H9 (cell line): ENCODE measurements around the gene APLN. TPM values are rescaled to one million over a fixed set of nuclear protein-coding genes. Genes with fewer than 3 reads are reported as not detected.

ENCODE experiments used
- DNase-seq: peaks from one replicate; pipeline ENCODE4 v3.0.0-alpha.2; 2017
- H2AFZ ChIP-seq: one replicate; pipeline ENCODE4 v1.6.1; 2013; ENCODE audit warnings: mild to moderate bottlenecking, low read length, control low read depth, moderate library complexity
- H2AK5ac ChIP-seq: 2 replicates; pipeline ENCODE4 v1.6.1; 2013; ENCODE audit warnings: low read length, control low read depth, mixed read lengths; ENCODE audit not compliant: insufficient read length
- H2BK120ac ChIP-seq: one replicate; pipeline ENCODE4 v1.6.1; 2013; ENCODE audit warnings: low read depth, mild to moderate bottlenecking, low read length, control low read depth, inconsistent platforms; ENCODE audit not compliant: poor library complexity, severe bottlenecking
- H2BK12ac ChIP-seq: 2 replicates; pipeline ENCODE4 v1.6.1; 2013; ENCODE audit warnings: low read length, control low read depth, mixed read lengths, low read depth; ENCODE audit not compliant: insufficient read length
- H2BK15ac ChIP-seq: 2 replicates; pipeline ENCODE4 v1.6.1; 2013; ENCODE audit warnings: low read depth, low read length, control low read depth
- H2BK20ac ChIP-seq: one replicate; pipeline ENCODE4 v1.6.1; 2013; ENCODE audit warnings: low read depth, mild to moderate bottlenecking, low read length, control low read depth, inconsistent platforms; ENCODE audit not compliant: poor library complexity, severe bottlenecking
- H2BK5ac ChIP-seq: 2 replicates; pipeline ENCODE4 v1.6.1; 2013; ENCODE audit warnings: low read length, control low read depth, mixed read lengths; ENCODE audit not compliant: insufficient read length
- H3K14ac ChIP-seq: 2 replicates; pipeline ENCODE4 v1.6.1; 2013; ENCODE audit warnings: low read length, control low read depth; ENCODE audit not compliant: insufficient read depth
- H3K18ac ChIP-seq: 2 replicates; pipeline ENCODE4 v1.6.1; 2013; ENCODE audit warnings: low read depth, mild to moderate bottlenecking, mixed read lengths, low read length, control low read depth; ENCODE audit not compliant: insufficient read length
- H3K23ac ChIP-seq: 2 replicates; pipeline ENCODE4 v1.6.1; 2013; ENCODE audit warnings: low read length, control low read depth, mixed read lengths, low read depth; ENCODE audit not compliant: insufficient read length
- H3K23me2 ChIP-seq: 2 replicates; pipeline ENCODE4 v1.6.1; 2013; ENCODE audit warnings: low read depth, mild to moderate bottlenecking, mixed read lengths, low read length, control low read depth; ENCODE audit not compliant: insufficient read length, poor library complexity, severe bottlenecking
- H3K27ac ChIP-seq: 2 replicates; pipeline ENCODE4 v1.5.1; 2013; ENCODE audit warnings: low read length, control low read depth, mixed read lengths, low read depth; ENCODE audit not compliant: insufficient read length
- H3K27me3 ChIP-seq: 2 replicates; pipeline ENCODE4 v1.6.1; 2013; ENCODE audit warnings: low read length, control low read depth, inconsistent platforms; ENCODE audit not compliant: insufficient read depth
- H3K4ac ChIP-seq: 2 replicates; pipeline ENCODE4 v1.6.1; 2013; ENCODE audit warnings: low read depth, mild to moderate bottlenecking, control low read depth, inconsistent platforms, low read length, moderate library complexity
- H3K4me1 ChIP-seq: 2 replicates; pipeline ENCODE4 v1.6.1; 2013; ENCODE audit warnings: low read length, control low read depth, inconsistent platforms; ENCODE audit not compliant: insufficient read depth
- H3K4me2 ChIP-seq: 2 replicates; pipeline ENCODE4 v1.6.1; 2013; ENCODE audit warnings: low read length, control low read depth, mixed read lengths; ENCODE audit not compliant: insufficient read length, insufficient read depth
- H3K56ac ChIP-seq: 2 replicates; pipeline ENCODE4 v1.6.1; 2013; ENCODE audit warnings: low read depth, mild to moderate bottlenecking, mixed read lengths, low read length, control low read depth; ENCODE audit not compliant: insufficient read length
- H3K79me1 ChIP-seq: 2 replicates; pipeline ENCODE4 v1.6.1; 2013; ENCODE audit warnings: low read depth, mild to moderate bottlenecking, moderate library complexity, low read length, control low read depth, inconsistent platforms; ENCODE audit not compliant: insufficient read depth, poor library complexity, severe bottlenecking
- H3K79me2 ChIP-seq: 2 replicates; pipeline ENCODE4 v1.6.1; 2013; ENCODE audit warnings: low read length, control low read depth, inconsistent platforms; ENCODE audit not compliant: insufficient read depth
- H3K9ac ChIP-seq: 2 replicates; pipeline ENCODE4 v1.6.1; 2013; ENCODE audit warnings: low read length, control low read depth, mixed read lengths; ENCODE audit not compliant: insufficient read length; ENCODE audit errors: extremely low read depth
- H3K9me3 ChIP-seq: one replicate; pipeline ENCODE4 v1.6.1; 2013; ENCODE audit warnings: low read depth, low read length, inconsistent platforms; ENCODE audit not compliant: control insufficient read depth
- H3T11ph ChIP-seq: one replicate; pipeline ENCODE4 v1.6.1; 2013; ENCODE audit warnings: mild to moderate bottlenecking, low read length, control low read depth, inconsistent platforms
- H4K20me1 ChIP-seq: one replicate; pipeline ENCODE4 v1.6.1; 2013; ENCODE audit not compliant: control insufficient read depth, insufficient read length, insufficient read depth
- H4K5ac ChIP-seq: 2 replicates; pipeline ENCODE4 v1.6.1; 2013; ENCODE audit warnings: low read depth, mild to moderate bottlenecking, mixed read lengths, low read length, control low read depth; ENCODE audit not compliant: insufficient read length
- H4K8ac ChIP-seq: replicated peaks from 2 replicates; pipeline ENCODE4 v1.6.1; 2013; ENCODE audit warnings: low read length, control low read depth, mixed read lengths, low read depth; ENCODE audit not compliant: insufficient read length
- H4K91ac ChIP-seq: 2 replicates; pipeline ENCODE4 v1.6.1; 2013; ENCODE audit warnings: low read depth, mild to moderate bottlenecking, moderate library complexity, mixed read lengths, low read length, control low read depth; ENCODE audit not compliant: insufficient read length
- H3K27ac Mint-ChIP-seq, 3 experiments: 2 replicates in 2 of 3; 3 replicates in 1 of 3; pipeline ENCODE4 v1.8.0; 2020 to 2021; ENCODE audit warnings: mixed read lengths in 3 of 3, mild to moderate bottlenecking in 1 of 3, moderate library complexity in 1 of 3
- H3K27me3 Mint-ChIP-seq: 2 replicates; pipeline ENCODE4 v1.8.0; 2021; ENCODE audit warnings: low read depth, mild to moderate bottlenecking, moderate library complexity, mixed read lengths
- H3K36me3 Mint-ChIP-seq, 3 experiments: 2 replicates in 2 of 3; 3 replicates in 1 of 3; pipeline ENCODE4 v1.8.0; 2020 to 2021; ENCODE audit warnings: low read depth in 3 of 3, mixed read lengths in 3 of 3; ENCODE audit not compliant: insufficient read depth in 1 of 3
- H3K4me1 Mint-ChIP-seq, 2 experiments: 2 replicates each; pipeline ENCODE4 v1.8.0; 2020; ENCODE audit warnings: mixed read lengths in 2 of 2
- H3K4me3 Mint-ChIP-seq, 2 experiments: 2 replicates in 1 of 2; 3 replicates in 1 of 2; pipeline ENCODE4 v1.8.0; 2020 to 2021; ENCODE audit warnings: mild to moderate bottlenecking in 2 of 2, mixed read lengths in 2 of 2, moderate library complexity in 1 of 2
- H3K9me3 Mint-ChIP-seq, 2 experiments: 2 replicates in 1 of 2; 3 replicates in 1 of 2; pipeline ENCODE4 v1.8.0; 2020; ENCODE audit warnings: mild to moderate bottlenecking in 2 of 2, mixed read lengths in 2 of 2, moderate library complexity in 1 of 2
- CTCF ChIP-seq: fragments of 200-600 bp; sonication (generic); conservative IDR thresholded peaks from 3 replicates; pipeline ENCODE4 v1.8.0; 2021; ENCODE audit warnings: antibody characterized with exemption, mild to moderate bottlenecking
- WGBS: extraction: QIAGEN DNeasy Blood & Tissue Kit; methylation state at CpG from one replicate; pipeline ENCODE4 v1.1.7; 2013; ENCODE audit warnings: missing lambda C conversion rate, low lambda C conversion rate, mixed read lengths; ENCODE audit not compliant: insufficient read length; ENCODE audit errors: extremely low coverage; 5-methylcytosine and 5-hydroxymethylcytosine counted together
- total RNA-seq: library from RNA; stranded (reverse); gene quantifications from 2 replicates; pipeline ENCODE4 v1.2.1, GENCODE V29; 2021

APLN gene
- total RNA-seq, 1 experiment from 2014 or later, result 0.24 TPM

GRCh38 chrX:129658429-129658828, 3.7 kb upstream of the APLN start:
- Histone ChIP-seq H3K23me2 (peaks cover 11% of the 10 kb centered on the region), H3K18ac (no peak overlapping the region), H3K14ac (no peak overlapping the region), H3K4me2 (no peak overlapping the region), H4K5ac (no peak overlapping the region), H2BK12ac (no peak overlapping the region), H3K27me3 (peaks cover 11% of the 10 kb centered on the region; the same call in 1 of the 2 replicates), H4K91ac (no peak overlapping the region), H3K9me3 (peaks cover 5% of the 10 kb centered on the region), H2BK120ac (no peak overlapping the region), H3K79me2 (no peaks in the 10 kb centered on the region), H2AK5ac (no peak overlapping the region), H4K8ac (no peak overlapping the region), H3K4ac (no peak overlapping the region), H2AFZ (no peak overlapping the region), H3T11ph (no peak overlapping the region), H3K4me1 (0 out of 2 replicates have a peak, but pooled peaks cover 3% of the 10 kb centered on the region), H3K27ac (no peak overlapping the region), H3K56ac (no peak overlapping the region), H4K20me1 (no peaks in the 10 kb centered on the region), H3K79me1 (no peaks in the 10 kb centered on the region), H3K23ac (no peak overlapping the region), H2BK15ac (no peak overlapping the region), H2BK20ac (no peak overlapping the region), H3K9ac (no peak overlapping the region), H2BK5ac (no peak overlapping the region)
- H3K36me3 Mint-ChIP-seq, result peaks cover 0 to 4% (median 3%) of the 10 kb centered on the region in 3 experiments; a peak in 2 of 7 replicates
- H3K9me3 Mint-ChIP-seq, result peaks cover 15 to 42% of the 10 kb centered on the region in 2 experiments
- DNase-seq, result no peak
- WGBS, result no CpG with 5 or more reads among the region's 5 CpGs
- H3K27me3 Mint-ChIP-seq, result peaks cover 65% of the 10 kb centered on the region
- H3K27ac Mint-ChIP-seq, result no peak overlapping the region
- H3K4me3 Mint-ChIP-seq, result no peak overlapping the region; a peak in 1 of 5 replicates
- TF ChIP-seq CTCF, result no peak
- peaks cover 12 to 15% of the 10 kb centered on the region in 2 experiments for H3K4me1 Mint-ChIP-seq
